ENCODE data around the gene GYPC. TPM values are rescaled to one million over a fixed set of nuclear protein-coding genes. Genes with fewer than 3 reads are reported as not detected.
"Not testable (repeated sequence)": the region's sequence is repeated elsewhere in the genome, so short reads cannot be mapped to it uniquely, and the experiment has no call there.

Gene GYPC
- total RNA-seq (65.2 TPM), polyA plus RNA-seq (138 TPM)

- 4% methylated on average over 51 of the region's 51 CpGs for WGBS
Measured at GRCh38 chr2:126655500-126656430, at the start of gene GYPC. GYPC (plus strand) TSS chr2:126656158; CDS start chr2:126656264, 106 bp downstream.

DNA sequence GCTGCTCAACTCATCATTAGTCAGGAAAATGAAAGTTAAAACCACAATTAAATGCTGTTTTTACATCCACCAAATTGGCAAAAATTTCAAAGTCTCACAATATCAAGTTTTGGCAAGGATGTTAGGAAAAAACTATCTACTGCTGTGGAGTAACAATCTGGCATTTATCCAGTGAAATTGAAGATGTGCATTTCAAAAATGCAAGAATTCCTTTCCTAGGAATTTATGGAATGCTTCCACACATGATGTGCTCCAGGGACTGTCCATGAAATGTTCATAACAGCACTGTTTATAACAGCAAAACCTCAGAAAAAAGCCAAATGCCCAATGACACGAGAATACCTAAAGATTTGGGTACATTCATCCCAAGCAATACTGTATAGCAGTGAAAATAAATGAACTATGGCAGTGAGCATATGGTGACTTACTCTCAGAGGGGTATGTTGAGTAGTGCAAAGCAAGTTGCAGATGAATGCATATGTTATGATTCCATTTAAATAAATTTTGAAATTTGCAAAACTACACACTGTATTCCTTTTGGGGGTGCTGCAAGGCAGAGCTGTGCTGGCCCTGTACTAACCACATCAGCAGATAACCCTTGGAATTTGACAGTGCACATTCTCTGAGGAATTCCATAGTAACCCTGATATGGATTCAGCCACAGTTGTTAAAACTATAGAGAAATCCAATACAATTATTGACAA, 41.3 kb upstream of the GYPC start:
- no peaks in the 10 kb centered on the region for H3K4me1 ChIP-seq (ENCODE audit: insufficient read depth)
- no peak overlapping the region for H3K4me3 ChIP-seq (ENCODE audit: low read depth, low read length)
- WGBS, result 53% methylated on average over 1 of the region's 1 CpG
- H3K27ac ChIP-seq (ENCODE audit: low read depth), result no peak overlapping the region
- H3K36me3 ChIP-seq (ENCODE audit: insufficient read depth), result no peaks in the 10 kb centered on the region
- no peak for DNase-seq (ENCODE audit: extremely low spot score)

More at GRCh38 chr2:126655500-126656430, at the start of gene GYPC:
- H3K4me1 ChIP-seq (ENCODE audit: insufficient read depth), result no peaks in the 10 kb centered on the region
- H3K4me3 ChIP-seq (ENCODE audit: low read depth, low read length), result peak within 1 kb of the TSS; percentile 70
- DNase-seq (ENCODE audit: extremely low spot score), result no peak
- H3K36me3 ChIP-seq (ENCODE audit: insufficient read depth), result no peaks in the 10 kb centered on the region
- H3K27ac ChIP-seq (ENCODE audit: low read depth), result peak within 1 kb of the TSS; percentile 98

DNA sequence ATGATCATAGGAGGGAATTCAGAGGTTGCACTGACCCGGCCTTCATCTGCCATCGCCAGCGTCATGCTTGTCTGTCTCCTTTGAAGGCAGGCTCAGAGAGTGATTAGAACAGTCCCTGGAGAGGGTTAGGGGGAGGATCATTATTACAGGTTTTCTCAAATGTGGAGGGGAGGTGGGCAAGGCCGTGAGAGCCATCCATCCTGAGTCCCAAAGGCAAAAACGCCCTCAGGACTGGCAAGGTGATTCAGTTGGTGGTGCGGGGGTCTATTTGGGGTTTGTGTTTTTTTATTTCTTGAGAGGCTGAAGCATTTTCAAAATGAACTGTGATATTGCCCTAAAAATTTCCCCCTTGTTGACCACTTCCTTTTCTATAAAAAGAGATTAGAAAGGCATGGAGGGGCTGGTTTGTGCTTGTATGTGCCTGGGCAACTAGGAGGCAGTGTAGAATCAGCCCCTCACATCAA, 39.3 kb upstream of the GYPC start:
- WGBS, result 85% methylated on average over 6 of the region's 6 CpGs
- no peaks in the 10 kb centered on the region for H3K4me1 ChIP-seq (ENCODE audit: insufficient read depth)
- no peak for DNase-seq (ENCODE audit: extremely low spot score)
- H3K36me3 ChIP-seq (ENCODE audit: insufficient read depth), result no peaks in the 10 kb centered on the region
- no peak overlapping the region for H3K27ac ChIP-seq (ENCODE audit: low read depth)
- no peak overlapping the region for H3K4me3 ChIP-seq (ENCODE audit: low read depth, low read length)

DNA sequence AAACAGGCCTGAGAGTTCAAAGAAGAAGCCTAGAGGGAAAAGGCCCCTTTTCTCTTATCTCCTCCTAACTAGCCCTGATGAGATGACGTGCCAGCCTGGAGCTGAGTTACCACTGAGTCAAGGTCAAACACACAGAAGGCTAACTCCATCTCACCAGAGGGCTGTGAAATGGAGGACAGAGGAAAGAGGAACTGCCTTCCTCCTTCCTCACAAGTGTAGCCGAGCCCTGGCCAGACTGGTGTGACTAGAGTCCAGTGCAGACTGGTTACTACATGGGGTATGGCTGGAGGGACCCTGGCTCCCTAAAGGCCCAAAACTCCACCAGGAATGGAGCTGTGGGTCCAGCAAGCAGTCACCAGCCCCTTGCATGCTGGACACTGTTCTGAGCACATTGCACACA, 35.7 kb upstream of the GYPC start:
- DNase-seq (ENCODE audit: extremely low spot score), result no peak
- no peak overlapping the region for H3K4me3 ChIP-seq (ENCODE audit: low read depth, low read length)
- no peaks in the 10 kb centered on the region for H3K36me3 ChIP-seq (ENCODE audit: insufficient read depth)
- WGBS, result 94% methylated on average over 2 of the region's 2 CpGs
- no peak overlapping the region for H3K27ac ChIP-seq (ENCODE audit: low read depth)
- no peaks in the 10 kb centered on the region for H3K4me1 ChIP-seq (ENCODE audit: insufficient read depth)

GRCh38 chr2:126623000-126623399, 33.0 kb upstream of the GYPC start:
- H3K4me1 ChIP-seq (ENCODE audit: insufficient read depth), result no peaks in the 10 kb centered on the region
- WGBS, result 85% methylated on average over 3 of the region's 3 CpGs

GRCh38 chr2:126627643-126628042, 28.3 kb upstream of the GYPC start:
- no peaks in the 10 kb centered on the region for H3K4me1 ChIP-seq (ENCODE audit: insufficient read depth)
- no peak overlapping the region for H3K27ac ChIP-seq (ENCODE audit: low read depth)
- H3K36me3 ChIP-seq (ENCODE audit: insufficient read depth), result no peaks in the 10 kb centered on the region
- H3K4me3 ChIP-seq (ENCODE audit: low read depth, low read length), result no peak overlapping the region
- WGBS, result 39% methylated on average over 2 of the region's 2 CpGs
- no peak for DNase-seq (ENCODE audit: extremely low spot score)

More at GRCh38 chr2:126623000-126623399, 33.0 kb upstream of the GYPC start:
- no peak for DNase-seq (ENCODE audit: extremely low spot score)
- H3K36me3 ChIP-seq (ENCODE audit: insufficient read depth), result no peaks in the 10 kb centered on the region
- no peak overlapping the region for H3K4me3 ChIP-seq (ENCODE audit: low read depth, low read length)
- H3K27ac ChIP-seq (ENCODE audit: low read depth), result no peak overlapping the region

GRCh38 chr2:126634273-126634861, 21.6 kb upstream of the GYPC start:
- WGBS, result 48% methylated on average over 12 of the region's 12 CpGs
- no peak overlapping the region for H3K27ac ChIP-seq (ENCODE audit: low read depth)
- H3K4me3 ChIP-seq (ENCODE audit: low read depth, low read length), result no peak overlapping the region
- H3K36me3 ChIP-seq (ENCODE audit: insufficient read depth), result no peaks in the 10 kb centered on the region
- H3K4me1 ChIP-seq (ENCODE audit: insufficient read depth), result no peaks in the 10 kb centered on the region
- no peak for DNase-seq (ENCODE audit: extremely low spot score)

GRCh38 chr2:126635281-126635680, 20.7 kb upstream of the GYPC start:
- Histone ChIP-seq H3K36me3 (ENCODE audit: insufficient read depth) (no peaks in the 10 kb centered on the region), H3K4me1 (ENCODE audit: insufficient read depth) (no peaks in the 10 kb centered on the region), H3K4me3 (ENCODE audit: low read depth, low read length) (no peak overlapping the region), H3K27ac (ENCODE audit: low read depth) (no peak overlapping the region)
- 61% methylated on average over 1 of the region's 1 CpG for WGBS
- no peak for DNase-seq (ENCODE audit: extremely low spot score)

GRCh38 chr2:126635736-126636135, 20.2 kb upstream of the GYPC start:
- no peak for DNase-seq (ENCODE audit: extremely low spot score)
- H3K4me3 ChIP-seq (ENCODE audit: low read depth, low read length), result no peak overlapping the region
- no peaks in the 10 kb centered on the region for H3K36me3 ChIP-seq (ENCODE audit: insufficient read depth)
- H3K27ac ChIP-seq (ENCODE audit: low read depth), result no peak overlapping the region
- no peaks in the 10 kb centered on the region for H3K4me1 ChIP-seq (ENCODE audit: insufficient read depth)
- 65% methylated on average over 1 of the region's 1 CpG for WGBS

- Histone ChIP-seq H3K36me3 (ENCODE audit: insufficient read depth) (no peaks in the 10 kb centered on the region), H3K4me1 (ENCODE audit: insufficient read depth) (no peaks in the 10 kb centered on the region), H3K4me3 (ENCODE audit: low read depth, low read length) (no peak overlapping the region), H3K27ac (ENCODE audit: low read depth) (no peak overlapping the region)
- DNase-seq (ENCODE audit: extremely low spot score), result no peak
- 92% methylated on average over 2 of the region's 2 CpGs for WGBS
Measured at GRCh38 chr2:126637386-126637785, 18.6 kb upstream of the GYPC start.

GRCh38 chr2:126638746-126639145, 17.2 kb upstream of the GYPC start:
- WGBS, result 88% methylated on average over 6 of the region's 6 CpGs
- Histone ChIP-seq H3K36me3 (ENCODE audit: insufficient read depth) (no peaks in the 10 kb centered on the region), H3K27ac (ENCODE audit: low read depth) (no peak overlapping the region), H3K4me1 (ENCODE audit: insufficient read depth) (no peaks in the 10 kb centered on the region), H3K4me3 (ENCODE audit: low read depth, low read length) (no peak overlapping the region)
- no peak for DNase-seq (ENCODE audit: extremely low spot score)

DNA sequence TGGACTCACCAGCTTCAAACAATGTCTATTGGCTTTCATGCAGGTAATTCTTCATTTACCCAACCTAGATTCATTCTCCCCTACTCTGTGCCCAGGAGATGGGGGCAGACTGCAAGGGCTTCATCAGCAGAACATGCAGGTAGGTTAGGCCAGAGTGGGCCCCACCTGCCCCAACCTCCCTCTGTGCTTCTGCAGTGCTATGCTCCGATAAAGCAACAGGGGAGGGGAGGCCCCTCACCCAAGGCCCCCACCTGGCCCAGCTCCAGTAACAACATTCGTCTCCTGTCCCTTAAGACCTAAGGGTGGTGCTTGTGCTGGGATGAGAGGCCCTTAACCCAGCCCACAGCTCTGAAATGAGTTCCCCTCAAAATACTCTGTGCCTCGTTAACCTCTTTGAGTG, 16.7 kb upstream of the GYPC start:
- no peak for DNase-seq (ENCODE audit: extremely low spot score)
- Histone ChIP-seq H3K27ac (ENCODE audit: low read depth) (no peak overlapping the region), H3K4me3 (ENCODE audit: low read depth, low read length) (no peak overlapping the region), H3K36me3 (ENCODE audit: insufficient read depth) (no peaks in the 10 kb centered on the region), H3K4me1 (ENCODE audit: insufficient read depth) (no peaks in the 10 kb centered on the region)
- 80% methylated on average over 3 of the region's 3 CpGs for WGBS

DNA sequence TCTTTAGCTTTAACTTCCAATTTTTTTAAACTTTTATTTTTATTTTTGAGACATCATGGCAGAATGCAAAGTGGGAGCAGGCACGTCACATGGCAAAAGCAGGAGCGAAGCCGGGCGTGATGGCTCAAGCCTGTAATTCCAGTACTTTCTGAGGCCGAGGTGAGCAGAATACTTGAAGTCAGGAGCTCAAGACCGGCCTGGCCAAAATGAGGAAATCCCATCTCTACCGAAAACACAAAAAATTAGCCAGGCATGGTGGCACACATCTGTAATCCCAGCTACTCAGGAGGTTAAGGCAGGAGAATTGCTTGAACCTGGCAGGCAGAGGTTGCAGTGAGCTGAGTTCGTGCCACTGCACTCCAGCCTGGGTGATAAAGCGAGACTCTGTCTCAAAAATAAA, 14.7 kb upstream of the GYPC start:
- H3K36me3 ChIP-seq (ENCODE audit: insufficient read depth); DNase-seq (ENCODE audit: extremely low spot score); H3K4me3 ChIP-seq (ENCODE audit: low read depth, low read length); H3K27ac ChIP-seq (ENCODE audit: low read depth); H3K4me1 ChIP-seq (ENCODE audit: insufficient read depth): not testable (repeated sequence)
- WGBS, result 97% methylated on average over 9 of the region's 9 CpGs
